ENCODE results near the gene SPAG17. TPM values are rescaled to one million over a fixed set of nuclear protein-coding genes. Genes with fewer than 3 reads are reported as not detected.

Gene SPAG17
- total and polyA plus RNA-seq, 2 experiments from 2014 or later = 1.0 to 1.1 TPM

DNA sequence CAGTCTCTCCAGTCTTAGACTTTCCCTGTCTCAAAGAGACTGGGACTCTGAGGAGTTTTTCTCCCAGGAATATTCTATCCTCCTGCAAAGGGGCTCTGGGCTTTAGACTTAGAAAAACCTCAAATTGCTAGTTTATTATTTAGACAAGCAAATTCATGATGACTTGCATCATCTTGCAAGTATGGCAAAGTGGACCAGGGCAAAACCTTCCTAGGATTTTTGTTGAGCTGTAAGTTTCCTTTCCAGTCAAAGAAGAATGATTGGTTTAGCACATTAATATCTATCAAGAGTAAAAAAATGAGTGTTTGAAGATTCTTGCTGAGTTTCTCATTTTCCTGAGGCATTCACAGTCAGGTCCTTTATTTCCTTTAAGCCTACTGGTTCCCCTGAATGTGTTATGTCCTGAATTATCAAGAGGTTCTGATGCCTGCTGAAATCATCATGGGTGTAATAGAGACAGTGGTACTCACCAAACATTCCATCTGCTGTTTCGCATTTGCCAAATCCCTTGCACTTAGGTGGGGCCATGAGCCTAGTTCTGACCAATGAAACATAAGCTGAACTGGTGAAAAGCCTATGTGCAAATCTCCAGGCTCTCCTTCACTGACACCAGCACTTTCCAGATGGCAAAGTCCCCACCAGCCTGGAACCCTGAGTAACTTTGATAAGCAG, 25.2 kb upstream of the SPAG17 start:
- Mint-ChIP-seq H3K9me3 (no peaks in the 10 kb centered on the region; the same call in 2 of the 3 replicates), H3K36me3 (ENCODE audit: low read depth) (no peaks in the 10 kb centered on the region), H3K27me3 (ENCODE audit: insufficient read depth, low read depth, poor library complexity) (no peaks in the 10 kb centered on the region), H3K27ac (no peak overlapping the region), H3K4me3 (no peak overlapping the region), H3K4me1 (peaks cover 4% of the 10 kb centered on the region; the same call in 2 of the 3 replicates)
- Histone ChIP-seq H3F3A (replicated peaks; ENCODE audit: low read depth) (no peaks in the 10 kb centered on the region), H3K4me1 (ENCODE audit: insufficient read depth) (no peaks in the 10 kb centered on the region), H3K27ac (ENCODE audit: low read depth) (no peak overlapping the region), H4K20me1 (replicated peaks; ENCODE audit: insufficient read depth) (no peaks in the 10 kb centered on the region), H3K79me2 (replicated peaks; ENCODE audit: insufficient read depth) (no peaks in the 10 kb centered on the region), H3K27me3 (ENCODE audit: insufficient read depth) (no peaks in the 10 kb centered on the region), H3K4me2 (no peak overlapping the region), H3K4me3 (no peak overlapping the region), H3K36me3 (ENCODE audit: insufficient read depth) (no peaks in the 10 kb centered on the region), H2AFZ (no peak overlapping the region), H3K9me2 (ENCODE audit: insufficient read depth) (0 out of 2 replicates have a peak, but pooled peaks cover 8% of the 10 kb centered on the region)
- TF ChIP-seq ZNF331 (CRISPR knock-in tag; IDR thresholded peaks at IDR 0.05; ENCODE audit: low read depth) (no peak), EZH2 (IDR thresholded peaks at IDR 0.05; ENCODE audit: low read depth, unreplicated experiment) (no peak), NANOG (IDR thresholded peaks at IDR 0.05; ENCODE audit: borderline replicate concordance) (no peak), ZNF114 (CRISPR knock-in tag; IDR thresholded peaks at IDR 0.05) (no peak), POLR2AphosphoS5 (IDR thresholded peaks at IDR 0.05; ENCODE audit: low read depth) (no peak), STAT1 (IDR thresholded peaks at IDR 0.05; ENCODE audit: unreplicated experiment) (no peak), JUNB (IDR thresholded peaks at IDR 0.05; ENCODE audit: unreplicated experiment) (no peak)
- ATAC-seq = no peak
- DNase-seq (ENCODE audit: low spot score) = no peak

DNA sequence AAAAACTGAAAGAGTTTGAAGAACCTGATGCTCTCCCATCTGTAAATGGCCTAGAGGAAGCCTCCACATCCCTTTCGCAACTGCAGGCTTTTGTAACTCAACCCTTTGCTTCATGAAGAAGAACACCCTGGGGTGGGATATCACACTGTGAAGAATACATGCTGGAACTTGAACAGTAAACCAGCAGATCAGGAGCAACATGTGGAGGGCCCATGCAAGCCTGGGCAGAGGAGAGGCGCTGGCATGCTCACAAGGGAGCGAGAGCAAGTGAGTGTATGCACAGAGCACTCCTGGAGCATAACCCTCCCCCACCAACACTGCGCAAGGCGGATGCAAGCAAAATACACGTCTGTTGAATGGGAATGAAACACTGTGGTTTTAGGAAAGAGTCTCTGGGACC, 24.6 kb upstream of the SPAG17 start:
- ATAC-seq = no peak
- Histone ChIP-seq H3K4me3 (no peak overlapping the region), H4K20me1 (replicated peaks; ENCODE audit: insufficient read depth) (no peaks in the 10 kb centered on the region), H3K27ac (ENCODE audit: low read depth) (no peak overlapping the region), H3K4me1 (ENCODE audit: insufficient read depth) (no peaks in the 10 kb centered on the region), H3K79me2 (replicated peaks; ENCODE audit: insufficient read depth) (no peaks in the 10 kb centered on the region), H3K27me3 (ENCODE audit: insufficient read depth) (no peaks in the 10 kb centered on the region), H3K9me2 (ENCODE audit: insufficient read depth) (0 out of 2 replicates have a peak, but pooled peaks cover 8% of the 10 kb centered on the region), H3K36me3 (ENCODE audit: insufficient read depth) (no peaks in the 10 kb centered on the region), H3F3A (replicated peaks; ENCODE audit: low read depth) (no peaks in the 10 kb centered on the region), H3K4me2 (no peak overlapping the region), H2AFZ (no peak overlapping the region)
- Mint-ChIP-seq H3K27me3 (ENCODE audit: insufficient read depth, low read depth, poor library complexity) (no peaks in the 10 kb centered on the region), H3K27ac (no peak overlapping the region), H3K4me3 (no peak overlapping the region), H3K36me3 (ENCODE audit: low read depth) (no peaks in the 10 kb centered on the region), H3K9me3 (no peaks in the 10 kb centered on the region; the same call in 2 of the 3 replicates), H3K4me1 (peaks cover 4% of the 10 kb centered on the region; the same call in 2 of the 3 replicates)
- DNase-seq (ENCODE audit: low spot score) = no peak
- TF ChIP-seq, protein P1, sequence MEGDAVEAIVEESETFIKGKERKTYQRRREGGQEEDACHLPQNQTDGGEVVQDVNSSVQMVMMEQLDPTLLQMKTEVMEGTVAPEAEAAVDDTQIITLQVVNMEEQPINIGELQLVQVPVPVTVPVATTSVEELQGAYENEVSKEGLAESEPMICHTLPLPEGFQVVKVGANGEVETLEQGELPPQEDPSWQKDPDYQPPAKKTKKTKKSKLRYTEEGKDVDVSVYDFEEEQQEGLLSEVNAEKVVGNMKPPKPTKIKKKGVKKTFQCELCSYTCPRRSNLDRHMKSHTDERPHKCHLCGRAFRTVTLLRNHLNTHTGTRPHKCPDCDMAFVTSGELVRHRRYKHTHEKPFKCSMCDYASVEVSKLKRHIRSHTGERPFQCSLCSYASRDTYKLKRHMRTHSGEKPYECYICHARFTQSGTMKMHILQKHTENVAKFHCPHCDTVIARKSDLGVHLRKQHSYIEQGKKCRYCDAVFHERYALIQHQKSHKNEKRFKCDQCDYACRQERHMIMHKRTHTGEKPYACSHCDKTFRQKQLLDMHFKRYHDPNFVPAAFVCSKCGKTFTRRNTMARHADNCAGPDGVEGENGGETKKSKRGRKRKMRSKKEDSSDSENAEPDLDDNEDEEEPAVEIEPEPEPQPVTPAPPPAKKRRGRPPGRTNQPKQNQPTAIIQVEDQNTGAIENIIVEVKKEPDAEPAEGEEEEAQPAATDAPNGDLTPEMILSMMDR (conservative IDR thresholded peaks at IDR 0.05; ENCODE audit: low read depth in 2 of 2) = no peak
- no peak for TF ChIP-seq JUNB (IDR thresholded peaks at IDR 0.05; ENCODE audit: unreplicated experiment)
- TF ChIP-seq, protein P2, sequence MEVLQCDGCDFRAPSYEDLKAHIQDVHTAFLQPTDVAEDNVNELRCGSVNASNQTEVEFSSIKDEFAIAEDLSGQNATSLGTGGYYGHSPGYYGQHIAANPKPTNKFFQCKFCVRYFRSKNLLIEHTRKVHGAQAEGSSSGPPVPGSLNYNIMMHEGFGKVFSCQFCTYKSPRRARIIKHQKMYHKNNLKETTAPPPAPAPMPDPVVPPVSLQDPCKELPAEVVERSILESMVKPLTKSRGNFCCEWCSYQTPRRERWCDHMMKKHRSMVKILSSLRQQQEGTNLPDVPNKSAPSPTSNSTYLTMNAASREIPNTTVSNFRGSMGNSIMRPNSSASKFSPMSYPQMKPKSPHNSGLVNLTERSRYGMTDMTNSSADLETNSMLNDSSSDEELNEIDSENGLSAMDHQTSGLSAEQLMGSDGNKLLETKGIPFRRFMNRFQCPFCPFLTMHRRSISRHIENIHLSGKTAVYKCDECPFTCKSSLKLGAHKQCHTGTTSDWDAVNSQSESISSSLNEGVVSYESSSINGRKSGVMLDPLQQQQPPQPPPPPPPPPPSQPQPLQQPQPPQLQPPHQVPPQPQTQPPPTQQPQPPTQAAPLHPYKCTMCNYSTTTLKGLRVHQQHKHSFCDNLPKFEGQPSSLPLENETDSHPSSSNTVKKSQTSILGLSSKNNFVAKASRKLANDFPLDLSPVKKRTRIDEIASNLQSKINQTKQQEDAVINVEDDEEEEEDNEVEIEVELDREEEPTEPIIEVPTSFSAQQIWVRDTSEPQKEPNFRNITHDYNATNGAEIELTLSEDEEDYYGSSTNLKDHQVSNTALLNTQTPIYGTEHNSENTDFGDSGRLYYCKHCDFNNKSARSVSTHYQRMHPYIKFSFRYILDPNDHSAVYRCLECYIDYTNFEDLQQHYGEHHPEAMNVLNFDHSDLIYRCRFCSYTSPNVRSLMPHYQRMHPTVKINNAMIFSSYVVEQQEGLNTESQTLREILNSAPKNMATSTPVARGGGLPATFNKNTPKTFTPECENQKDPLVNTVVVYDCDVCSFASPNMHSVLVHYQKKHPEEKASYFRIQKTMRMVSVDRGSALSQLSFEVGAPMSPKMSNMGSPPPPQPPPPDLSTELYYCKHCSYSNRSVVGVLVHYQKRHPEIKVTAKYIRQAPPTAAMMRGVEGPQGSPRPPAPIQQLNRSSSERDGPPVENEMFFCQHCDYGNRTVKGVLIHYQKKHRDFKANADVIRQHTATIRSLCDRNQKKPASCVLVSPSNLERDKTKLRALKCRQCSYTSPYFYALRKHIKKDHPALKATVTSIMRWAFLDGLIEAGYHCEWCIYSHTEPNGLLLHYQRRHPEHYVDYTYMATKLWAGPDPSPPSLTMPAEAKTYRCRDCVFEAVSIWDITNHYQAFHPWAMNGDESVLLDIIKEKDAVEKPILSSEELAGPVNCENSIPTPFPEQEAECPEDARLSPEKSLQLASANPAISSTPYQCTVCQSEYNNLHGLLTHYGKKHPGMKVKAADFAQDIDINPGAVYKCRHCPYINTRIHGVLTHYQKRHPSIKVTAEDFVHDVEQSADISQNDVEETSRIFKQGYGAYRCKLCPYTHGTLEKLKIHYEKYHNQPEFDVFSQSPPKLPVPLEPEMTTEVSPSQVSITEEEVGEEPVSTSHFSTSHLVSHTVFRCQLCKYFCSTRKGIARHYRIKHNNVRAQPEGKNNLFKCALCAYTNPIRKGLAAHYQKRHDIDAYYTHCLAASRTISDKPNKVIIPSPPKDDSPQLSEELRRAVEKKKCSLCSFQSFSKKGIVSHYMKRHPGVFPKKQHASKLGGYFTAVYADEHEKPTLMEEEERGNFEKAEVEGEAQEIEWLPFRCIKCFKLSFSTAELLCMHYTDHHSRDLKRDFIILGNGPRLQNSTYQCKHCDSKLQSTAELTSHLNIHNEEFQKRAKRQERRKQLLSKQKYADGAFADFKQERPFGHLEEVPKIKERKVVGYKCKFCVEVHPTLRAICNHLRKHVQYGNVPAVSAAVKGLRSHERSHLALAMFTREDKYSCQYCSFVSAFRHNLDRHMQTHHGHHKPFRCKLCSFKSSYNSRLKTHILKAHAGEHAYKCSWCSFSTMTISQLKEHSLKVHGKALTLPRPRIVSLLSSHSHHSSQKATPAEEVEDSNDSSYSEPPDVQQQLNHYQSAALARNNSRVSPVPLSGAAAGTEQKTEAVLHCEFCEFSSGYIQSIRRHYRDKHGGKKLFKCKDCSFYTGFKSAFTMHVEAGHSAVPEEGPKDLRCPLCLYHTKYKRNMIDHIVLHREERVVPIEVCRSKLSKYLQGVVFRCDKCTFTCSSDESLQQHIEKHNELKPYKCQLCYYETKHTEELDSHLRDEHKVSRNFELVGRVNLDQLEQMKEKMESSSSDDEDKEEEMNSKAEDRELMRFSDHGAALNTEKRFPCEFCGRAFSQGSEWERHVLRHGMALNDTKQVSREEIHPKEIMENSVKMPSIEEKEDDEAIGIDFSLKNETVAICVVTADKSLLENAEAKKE (CRISPR knock-in tag; IDR thresholded peaks at IDR 0.05) = no peak
- no peak for TF ChIP-seq ZNF331 (CRISPR knock-in tag; IDR thresholded peaks at IDR 0.05; ENCODE audit: low read depth)
- no peak for TF ChIP-seq ZNF114 (CRISPR knock-in tag; IDR thresholded peaks at IDR 0.05)
- TF ChIP-seq, protein P3, sequence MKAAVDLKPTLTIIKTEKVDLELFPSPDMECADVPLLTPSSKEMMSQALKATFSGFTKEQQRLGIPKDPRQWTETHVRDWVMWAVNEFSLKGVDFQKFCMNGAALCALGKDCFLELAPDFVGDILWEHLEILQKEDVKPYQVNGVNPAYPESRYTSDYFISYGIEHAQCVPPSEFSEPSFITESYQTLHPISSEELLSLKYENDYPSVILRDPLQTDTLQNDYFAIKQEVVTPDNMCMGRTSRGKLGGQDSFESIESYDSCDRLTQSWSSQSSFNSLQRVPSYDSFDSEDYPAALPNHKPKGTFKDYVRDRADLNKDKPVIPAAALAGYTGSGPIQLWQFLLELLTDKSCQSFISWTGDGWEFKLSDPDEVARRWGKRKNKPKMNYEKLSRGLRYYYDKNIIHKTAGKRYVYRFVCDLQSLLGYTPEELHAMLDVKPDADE (IDR thresholded peaks at IDR 0.05) = no peak
- no peak for TF ChIP-seq STAT1 (IDR thresholded peaks at IDR 0.05; ENCODE audit: unreplicated experiment)
